Measurements from ENCODE around the gene ZNF724. TPM values are rescaled to one million over a fixed set of nuclear protein-coding genes. Genes with fewer than 3 reads are reported as not detected.
"Not testable (repeated sequence)": the region's sequence is repeated elsewhere in the genome, so short reads cannot be mapped to it uniquely, and the experiment has no call there.

Gene ZNF724
- total RNA-seq, 4 donors from 2014 or later, result 0.22 to 1.4 (median 0.82) TPM

DNA sequence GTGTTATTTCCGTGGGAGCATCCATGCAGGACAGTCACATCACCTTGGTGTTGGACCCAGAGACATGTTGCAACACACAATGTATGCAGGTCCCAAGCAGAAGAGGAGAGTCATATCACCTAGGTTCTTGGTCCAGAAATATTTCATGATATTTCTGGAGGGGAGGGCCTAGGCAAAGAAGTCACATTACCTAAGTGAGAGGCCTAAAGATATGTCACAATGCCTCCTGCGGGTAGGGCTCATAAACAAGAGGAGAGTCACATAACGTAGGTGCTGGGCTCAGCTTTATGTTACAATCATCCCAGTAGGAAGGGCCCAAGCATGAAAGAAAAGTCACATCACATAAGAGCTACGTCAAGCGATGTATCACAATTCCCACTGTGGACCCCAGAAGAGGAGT is 10.8 kb upstream of the ZNF724 start:
- Histone ChIP-seq H3K4me3 (no peak overlapping the region), H3K36me3 (peaks cover 0 to 71% (median 0%) of the 10 kb centered on the region in 3 donors), H3K27me3 (no peaks in the 10 kb centered on the region), H3K27ac (no peak overlapping the region), H3K9me3 (peaks cover 0 to 4% (median 0%) of the 10 kb centered on the region in 4 donors), H3K4me1 (no peaks in the 10 kb centered on the region)
- TF ChIP-seq, protein P1, sequence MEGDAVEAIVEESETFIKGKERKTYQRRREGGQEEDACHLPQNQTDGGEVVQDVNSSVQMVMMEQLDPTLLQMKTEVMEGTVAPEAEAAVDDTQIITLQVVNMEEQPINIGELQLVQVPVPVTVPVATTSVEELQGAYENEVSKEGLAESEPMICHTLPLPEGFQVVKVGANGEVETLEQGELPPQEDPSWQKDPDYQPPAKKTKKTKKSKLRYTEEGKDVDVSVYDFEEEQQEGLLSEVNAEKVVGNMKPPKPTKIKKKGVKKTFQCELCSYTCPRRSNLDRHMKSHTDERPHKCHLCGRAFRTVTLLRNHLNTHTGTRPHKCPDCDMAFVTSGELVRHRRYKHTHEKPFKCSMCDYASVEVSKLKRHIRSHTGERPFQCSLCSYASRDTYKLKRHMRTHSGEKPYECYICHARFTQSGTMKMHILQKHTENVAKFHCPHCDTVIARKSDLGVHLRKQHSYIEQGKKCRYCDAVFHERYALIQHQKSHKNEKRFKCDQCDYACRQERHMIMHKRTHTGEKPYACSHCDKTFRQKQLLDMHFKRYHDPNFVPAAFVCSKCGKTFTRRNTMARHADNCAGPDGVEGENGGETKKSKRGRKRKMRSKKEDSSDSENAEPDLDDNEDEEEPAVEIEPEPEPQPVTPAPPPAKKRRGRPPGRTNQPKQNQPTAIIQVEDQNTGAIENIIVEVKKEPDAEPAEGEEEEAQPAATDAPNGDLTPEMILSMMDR (IDR thresholded peaks at IDR 0.05), result no peak
- TF ChIP-seq EP300 (IDR thresholded peaks at IDR 0.05) (no peak), POLR2A (IDR thresholded peaks at IDR 0.05) (no peak)
- no peak for DNase-seq (ENCODE audit: low spot score in 2 of 2)
- 84 to 87% methylated on average over 5 of the region's 5 CpGs for WGBS, 2 donors

DNA sequence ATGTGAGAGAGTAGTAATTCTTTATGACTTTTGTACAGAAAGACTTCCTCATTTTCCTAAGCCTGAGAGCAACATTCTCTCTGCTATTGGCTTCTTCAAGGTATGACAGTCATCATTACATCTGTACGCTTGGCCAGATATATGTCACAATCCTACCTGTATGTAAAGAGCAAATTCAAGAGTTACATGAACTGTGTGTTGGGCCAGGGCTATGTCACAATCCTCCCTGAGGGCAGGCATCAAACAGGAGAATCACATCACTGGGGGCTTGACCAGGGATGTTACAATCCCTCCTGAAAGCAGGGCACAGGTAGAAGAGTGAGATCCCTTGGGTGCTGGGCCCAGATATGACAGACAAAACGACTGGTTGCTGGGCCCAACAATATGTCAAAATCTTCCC is 9.8 kb upstream of the ZNF724 start:
- TF ChIP-seq EP300 (IDR thresholded peaks at IDR 0.05), result no peak
- TF ChIP-seq, protein P1 (IDR thresholded peaks at IDR 0.05), result no peak
- no peak for TF ChIP-seq POLR2A (IDR thresholded peaks at IDR 0.05)
- Histone ChIP-seq H3K36me3 (peaks cover 0 to 67% (median 0%) of the 10 kb centered on the region in 3 donors), H3K27me3 (no peaks in the 10 kb centered on the region), H3K4me3 (no peak overlapping the region), H3K27ac (no peak overlapping the region), H3K9me3 (peaks cover 0 to 4% (median 0%) of the 10 kb centered on the region in 4 donors), H3K4me1 (no peaks in the 10 kb centered on the region)
- DNase-seq (ENCODE audit: low spot score in 2 of 2), result no peak
- 87 to 95% methylated on average over 2 of the region's 2 CpGs for WGBS, 2 donors

DNA sequence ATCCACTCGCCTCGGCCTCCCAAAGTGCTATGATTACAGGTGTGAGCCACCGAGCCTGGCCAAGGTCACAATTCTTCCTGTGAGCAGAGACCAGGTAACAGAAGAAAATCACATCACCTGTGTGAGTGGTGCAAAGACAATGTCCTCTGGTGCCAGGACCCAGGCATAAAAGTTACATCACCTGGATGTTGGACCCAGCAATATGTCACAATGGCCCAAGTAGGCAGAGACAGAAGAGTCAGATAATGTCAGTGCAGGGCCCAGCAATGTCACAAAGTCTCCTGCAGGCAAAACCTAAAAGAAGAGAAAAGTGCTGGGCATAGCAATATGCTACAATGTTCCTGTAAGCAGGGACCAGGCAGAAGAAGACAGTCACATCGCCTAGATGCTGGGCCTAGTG is 5.5 kb upstream of the ZNF724 start:
- no peaks in the 10 kb centered on the region for H3K4me1 ChIP-seq
- H3K27ac ChIP-seq, result no peak overlapping the region
- no peak for DNase-seq (ENCODE audit: low spot score in 2 of 2)
- WGBS, 2 donors, result 92 to 95% methylated on average over 4 of the region's 4 CpGs
- peaks cover 0 to 34% (median 0%) of the 10 kb centered on the region in 3 donors for H3K36me3 ChIP-seq
- TF ChIP-seq EP300 (IDR thresholded peaks at IDR 0.05), result no peak
- no peak for TF ChIP-seq POLR2A (IDR thresholded peaks at IDR 0.05)
- TF ChIP-seq, protein P1 (IDR thresholded peaks at IDR 0.05), result no peak
- H3K27me3 ChIP-seq, result no peaks in the 10 kb centered on the region
- H3K4me3 ChIP-seq, result no peak overlapping the region
- peaks cover 0 to 4% (median 0%) of the 10 kb centered on the region in 4 donors for H3K9me3 ChIP-seq

DNA sequence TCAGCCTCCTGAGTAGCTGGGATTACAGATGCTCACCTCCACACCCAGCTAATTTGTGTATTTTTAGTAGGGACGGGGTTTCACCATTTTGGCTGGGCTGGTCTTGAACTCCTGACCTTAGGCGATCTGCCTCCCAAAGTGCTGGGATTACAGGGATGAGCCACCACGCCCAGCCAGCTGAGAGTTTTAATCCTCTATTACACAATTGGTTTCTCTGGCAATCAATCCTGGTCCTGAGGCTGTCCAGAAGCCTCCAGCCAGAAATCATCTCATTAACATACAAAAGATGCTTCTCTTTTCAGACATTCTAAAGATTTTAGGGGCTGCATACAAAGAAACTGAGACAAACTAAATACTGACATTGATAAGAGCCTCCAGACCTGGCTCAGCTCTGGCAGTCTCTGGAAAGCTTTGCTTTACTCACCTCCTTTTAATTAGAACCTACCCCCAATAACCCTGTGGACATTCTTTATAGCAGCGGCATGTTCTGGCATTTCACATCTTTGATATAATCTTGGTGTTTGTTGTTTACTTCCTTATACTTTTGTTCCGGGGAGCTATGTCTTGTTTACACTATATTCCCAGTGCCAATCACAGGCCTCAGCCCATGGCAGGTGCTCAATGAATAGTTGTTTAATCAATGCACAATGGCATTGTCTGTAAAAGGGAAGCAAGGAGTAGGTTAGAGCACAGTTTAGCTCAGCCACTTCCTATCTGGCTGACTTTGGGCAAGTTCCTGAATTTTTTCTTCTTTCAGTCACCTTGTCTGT is 4.1 kb upstream of the ZNF724 start:
- Histone ChIP-seq H3K36me3 (peaks cover 0 to 20% (median 0%) of the 10 kb centered on the region in 3 donors), H3K9me3 (peaks cover 0 to 4% (median 0%) of the 10 kb centered on the region in 4 donors), H3K4me3 (no peak overlapping the region), H3K4me1 (peaks cover 0 to 6% (median 1%) of the 10 kb centered on the region in 4 donors), H3K27ac (no peak overlapping the region), H3K27me3 (no peaks in the 10 kb centered on the region)
- no peak for DNase-seq (ENCODE audit: low spot score in 2 of 2)
- 59 to 68% methylated on average over 5 of the region's 5 CpGs for WGBS, 2 donors
- TF ChIP-seq POLR2A (IDR thresholded peaks at IDR 0.05), result no peak

DNA sequence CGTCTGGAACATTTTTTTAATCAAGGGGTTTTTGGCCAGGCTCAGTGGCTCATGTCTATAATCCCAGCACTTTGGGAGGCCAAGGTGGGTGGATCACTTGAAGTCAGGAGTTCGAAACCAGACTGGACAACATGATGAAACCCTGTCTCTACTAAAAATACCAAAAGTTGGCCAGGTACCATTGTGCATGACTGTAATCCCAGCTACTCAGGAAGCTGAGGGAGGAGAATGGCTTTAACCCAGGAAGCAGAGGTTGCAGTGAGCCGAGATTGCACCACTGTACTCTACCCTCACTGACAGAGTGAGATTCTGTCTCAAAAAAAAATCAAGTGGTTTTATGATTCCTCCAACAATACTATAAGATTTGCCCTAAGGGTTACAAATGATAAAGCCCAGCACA is 3.1 kb upstream of the ZNF724 start:
- H3K36me3 ChIP-seq; H3K9me3 ChIP-seq; H3K27ac ChIP-seq; H3K4me3 ChIP-seq; DNase-seq (ENCODE audit: low spot score in 2 of 2); H3K4me1 ChIP-seq; H3K27me3 ChIP-seq: not testable (repeated sequence)
- WGBS, 2 donors, result 68 to 71% methylated on average over 3 of the region's 3 CpGs

DNA sequence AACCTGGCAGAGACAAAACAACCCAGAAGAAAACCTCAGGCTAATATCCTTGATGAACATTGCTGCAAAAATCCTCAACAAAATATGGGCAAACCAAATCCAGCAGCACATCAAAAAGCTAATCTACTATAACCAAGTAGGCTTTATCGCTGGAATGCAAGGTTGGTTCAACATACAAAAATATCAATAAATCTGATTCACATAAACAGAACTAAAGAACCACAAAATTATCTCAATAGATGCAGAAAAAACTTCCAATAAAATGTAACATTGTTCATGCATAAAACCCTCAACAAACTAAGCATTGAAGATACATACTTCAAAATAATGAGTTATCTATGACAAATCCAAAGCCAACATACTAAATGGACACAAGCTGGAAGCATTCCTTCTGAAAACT is 8.8 kb downstream of the ZNF724 start:
- peaks cover 0 to 49% (median 0%) of the 10 kb centered on the region in 3 donors for H3K36me3 ChIP-seq
- TF ChIP-seq EP300 (IDR thresholded peaks at IDR 0.05) (no peak), POLR2A (IDR thresholded peaks at IDR 0.05) (no peak)
- TF ChIP-seq, protein P1 (IDR thresholded peaks at IDR 0.05), result no peak
- peaks cover 0 to 35% (median 7%) of the 10 kb centered on the region in 4 donors for H3K9me3 ChIP-seq
- H3K27ac ChIP-seq, result no peak overlapping the region
- DNase-seq (ENCODE audit: low spot score in 2 of 2), result no peak
- no peaks in the 10 kb centered on the region for H3K27me3 ChIP-seq
- 92 to 100% methylated on average over 1 of the region's 1 CpG for WGBS, 2 donors
- H3K4me1 ChIP-seq, result no peaks in the 10 kb centered on the region
- no peak overlapping the region for H3K4me3 ChIP-seq

All from tibial nerve (tissue), 4 donors.